HG03460 (cell line): ENCODE results near the gene NBAS.
"Not testable (repeated sequence)": the region's sequence is repeated elsewhere in the genome, so short reads cannot be mapped to it uniquely, and the experiment has no call there.

Experiments used
- ATAC-seq: cut with Tn5 transposase; IDR thresholded peaks from one replicate; pipeline ENCODE4 v1.9.1; 2021; ENCODE audit not compliant: unreplicated experiment

The NBAS gene

DNA sequence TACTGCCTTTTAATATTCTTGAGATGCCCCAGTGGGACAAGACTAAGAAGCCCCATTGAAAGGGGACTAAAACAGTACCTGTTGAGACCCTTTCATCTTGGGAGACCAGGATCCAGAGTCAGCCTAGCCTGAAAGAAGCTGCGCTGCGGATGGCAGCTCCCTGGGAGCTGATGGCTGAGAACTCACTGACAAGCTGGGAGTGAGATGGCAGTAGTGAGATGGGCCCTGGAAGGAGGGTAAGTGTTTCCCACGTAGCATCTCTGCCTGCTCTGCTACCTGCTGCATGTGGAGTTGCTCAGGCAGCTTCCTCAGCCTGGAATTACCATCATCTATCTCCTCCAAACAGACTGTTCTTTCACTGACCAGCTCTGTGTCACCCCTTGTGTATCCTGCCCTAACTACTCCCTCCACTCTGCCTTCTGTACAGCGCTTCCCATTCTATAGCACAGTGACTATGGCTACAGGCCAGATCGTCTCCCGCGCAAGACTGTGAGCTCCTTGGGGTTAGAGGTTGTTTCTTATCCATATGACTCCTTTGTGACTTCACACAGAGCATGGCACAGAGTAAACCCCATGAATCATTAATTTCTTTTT is 330.4 kb downstream of the NBAS start:
- no peak for ATAC-seq

DNA sequence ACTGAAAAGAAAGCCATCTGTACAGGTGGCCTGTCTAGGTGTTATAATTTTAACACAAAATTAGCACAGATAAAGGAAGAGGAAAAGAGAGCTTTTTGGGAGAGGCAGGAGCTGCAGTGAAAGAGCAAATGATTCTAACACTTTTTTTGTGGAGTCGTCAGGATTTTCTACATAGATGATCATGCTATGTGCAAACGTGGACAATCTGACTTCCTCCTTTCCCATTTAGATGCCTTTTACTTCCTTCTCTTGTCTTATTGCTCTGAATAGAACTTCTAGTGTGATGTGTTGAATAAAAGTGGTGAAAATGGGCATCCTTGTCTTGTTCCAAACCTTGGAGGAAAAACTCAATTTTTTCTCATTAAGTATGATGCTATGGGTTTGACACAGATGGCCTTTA is 334.5 kb downstream of the NBAS start:
- ATAC-seq = no peak

DNA sequence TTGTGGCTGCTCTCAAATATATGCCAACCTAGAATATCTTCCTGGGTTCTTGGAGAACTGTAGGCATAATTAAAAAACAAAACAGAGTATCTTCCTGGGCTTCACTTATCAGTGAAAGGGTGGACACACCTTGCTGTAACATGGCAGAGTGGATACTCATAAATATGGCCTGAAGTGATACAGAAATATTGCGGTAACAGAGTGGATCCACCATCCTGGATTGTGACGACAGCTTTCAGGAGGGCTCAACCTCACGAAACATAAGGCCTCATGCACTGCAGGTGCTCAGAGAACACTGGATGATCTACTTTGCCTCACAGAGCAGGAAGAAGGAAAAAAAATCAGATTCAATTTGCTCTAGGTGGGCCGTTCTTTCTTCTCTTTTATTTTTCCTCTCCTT is 336.0 kb downstream of the NBAS start:
- no peak for ATAC-seq

DNA sequence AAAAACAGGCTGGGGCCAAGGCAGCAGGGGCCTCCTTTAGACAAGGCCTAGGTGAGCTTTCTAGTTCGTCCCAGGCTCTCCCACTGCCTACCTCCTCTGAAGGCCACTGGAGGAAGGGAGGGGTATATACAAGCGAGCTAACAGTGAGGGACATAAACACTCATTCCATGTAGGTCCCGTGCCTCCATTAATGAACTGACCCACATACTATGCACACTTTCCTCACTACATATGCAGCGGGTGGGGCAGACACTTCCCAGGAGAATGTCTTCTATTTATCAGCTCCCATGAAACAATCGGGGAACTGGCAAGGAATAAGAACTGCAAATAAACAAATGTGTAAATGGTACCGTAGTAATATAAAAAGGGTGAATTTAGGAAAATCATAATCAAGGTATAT is 336.5 kb downstream of the NBAS start:
- ATAC-seq = no peak

GRCh38 chr2:15223887-15224286 is 337.2 kb downstream of the NBAS start:
- no peak for ATAC-seq

GRCh38 chr2:15222856-15223255 is 338.3 kb downstream of the NBAS start:
- ATAC-seq = no peak

GRCh38 chr2:15220603-15221002 is 340.5 kb downstream of the NBAS start:
- ATAC-seq = no peak

- ATAC-seq = no peak
Observed at GRCh38 chr2:15218423-15219086, 342.6 kb downstream of the NBAS start.

DNA sequence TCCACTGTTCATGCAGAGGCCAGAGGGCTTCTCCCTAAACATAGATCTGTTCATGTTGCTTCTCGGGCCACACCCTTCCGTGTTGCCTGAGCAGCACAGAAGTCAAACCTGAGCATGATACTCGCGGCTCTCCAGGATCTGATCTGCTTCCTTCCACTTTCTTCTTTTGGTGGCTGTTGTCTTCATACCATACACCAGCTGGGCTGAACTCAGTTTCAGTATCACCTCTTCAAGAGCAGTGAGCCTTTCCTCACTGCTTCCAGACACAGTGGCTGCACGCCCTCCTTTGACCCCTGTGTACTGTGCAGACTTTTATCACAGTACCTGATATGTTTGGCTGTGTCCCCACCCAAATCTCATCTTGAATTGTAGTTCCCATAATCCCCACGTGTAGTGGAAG is 348.9 kb downstream of the NBAS start:
- ATAC-seq = no peak

- not testable (repeated sequence) for ATAC-seq
Observed at GRCh38 chr2:15210542-15210941, 350.6 kb downstream of the NBAS start.

- no peak for ATAC-seq
Observed at GRCh38 chr2:15206419-15206818, 354.7 kb downstream of the NBAS start.

DNA sequence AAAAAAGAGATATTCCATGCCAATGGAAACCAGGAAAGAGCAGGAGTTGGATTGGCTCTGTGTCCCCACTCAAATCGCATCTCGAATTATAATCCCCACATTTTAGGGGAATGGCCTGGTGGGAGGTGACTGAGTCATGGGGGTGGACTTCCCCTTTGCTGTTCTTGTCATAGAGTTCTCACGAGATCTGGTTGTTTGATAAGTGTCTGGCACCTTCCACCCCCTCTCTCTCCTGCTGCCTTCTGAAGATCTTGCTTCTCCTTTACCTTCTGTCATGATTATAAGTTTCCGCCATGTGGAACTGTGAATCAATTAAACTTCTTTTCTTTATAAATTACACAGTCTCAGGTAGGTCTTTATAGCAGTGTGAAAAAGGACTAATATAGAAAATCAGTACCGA is 355.6 kb downstream of the NBAS start:
- ATAC-seq = no peak

DNA sequence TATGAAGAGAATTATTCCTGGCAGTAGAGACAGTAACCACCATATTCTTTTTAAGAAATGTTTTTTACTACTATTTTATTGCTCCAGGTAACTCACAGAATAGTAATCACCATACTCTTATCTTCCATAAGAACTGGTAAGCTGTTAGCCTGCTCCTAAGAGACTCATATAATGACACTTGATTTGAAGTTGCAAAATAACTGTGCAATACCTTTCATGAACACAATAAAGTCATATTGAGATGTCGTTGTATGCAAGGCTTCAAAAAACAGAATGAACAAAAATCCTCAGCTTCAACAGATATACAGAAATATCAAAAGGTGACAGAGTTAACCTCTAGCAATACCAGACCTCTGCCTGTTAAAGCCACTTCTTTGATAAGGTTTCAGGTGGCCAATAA is 360.1 kb downstream of the NBAS start:
- ATAC-seq = no peak

GRCh38 chr2:15200581-15200980 is 360.6 kb downstream of the NBAS start:
- ATAC-seq = no peak

GRCh38 chr2:15198051-15198450 is 363.1 kb downstream of the NBAS start:
- ATAC-seq = no peak

- no peak for ATAC-seq
Observed at GRCh38 chr2:15195813-15196212, 365.3 kb downstream of the NBAS start.

DNA sequence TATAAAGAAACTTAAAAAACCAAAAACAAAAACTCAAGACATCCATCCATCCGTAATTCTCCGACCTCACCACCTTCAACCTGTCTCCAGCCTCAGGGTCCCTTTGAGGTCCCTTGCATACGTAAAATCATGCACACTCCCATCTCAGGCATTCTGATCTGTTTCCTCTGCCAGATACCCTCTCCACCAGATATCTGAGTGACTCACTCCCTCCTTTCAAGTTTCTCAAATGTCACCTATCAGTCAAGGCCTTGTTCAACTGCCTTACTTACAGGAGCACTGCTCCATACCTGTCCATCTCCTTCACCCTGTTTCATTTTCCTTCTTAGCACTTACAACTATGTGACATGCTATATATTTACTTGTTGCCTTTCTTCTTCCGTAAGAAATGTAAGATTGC is 369.3 kb downstream of the NBAS start:
- ATAC-seq = no peak

- no peak for ATAC-seq
Observed at GRCh38 chr2:15189216-15189615, 371.9 kb downstream of the NBAS start.

DNA sequence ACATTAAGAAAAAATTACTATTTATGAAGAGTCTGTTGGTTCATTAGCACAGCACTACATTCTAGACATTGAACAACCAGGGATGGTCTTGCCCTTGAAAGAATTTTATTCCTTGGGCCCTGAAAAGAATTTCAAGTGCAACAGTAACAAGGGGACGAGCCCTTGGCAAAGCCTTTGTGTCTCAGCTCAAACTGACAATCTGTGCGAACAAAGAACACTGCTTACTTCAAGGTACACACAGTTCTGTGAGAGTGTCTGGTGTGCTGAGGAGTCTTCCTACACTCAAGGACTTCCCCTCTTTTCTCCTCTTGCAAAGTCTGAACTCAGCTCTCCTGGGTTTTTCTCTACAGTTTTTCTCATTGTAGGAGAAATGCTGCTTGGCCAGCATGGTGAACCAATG is 373.4 kb downstream of the NBAS start:
- no peak for ATAC-seq

DNA sequence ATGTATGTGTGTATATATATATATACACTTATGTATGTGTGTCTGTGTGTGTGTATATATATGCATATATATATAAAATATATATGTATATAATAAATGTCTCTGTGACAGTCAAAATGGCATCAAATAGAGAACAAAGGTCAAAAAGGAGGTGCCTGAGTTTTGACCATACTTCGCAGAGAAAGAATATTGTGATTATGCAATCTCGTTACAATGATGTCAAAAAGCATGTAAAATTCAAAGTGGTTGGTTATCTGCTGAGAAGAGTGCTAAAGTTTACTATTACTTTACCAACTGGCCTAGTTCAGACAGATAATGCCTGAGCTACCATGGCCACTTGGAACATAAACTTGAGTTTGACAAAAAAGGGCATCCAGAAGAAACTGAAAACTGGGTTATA is 375.0 kb downstream of the NBAS start:
- no peak for ATAC-seq

GRCh38 chr2:15184491-15184890 is 376.6 kb downstream of the NBAS start:
- ATAC-seq = no peak

DNA sequence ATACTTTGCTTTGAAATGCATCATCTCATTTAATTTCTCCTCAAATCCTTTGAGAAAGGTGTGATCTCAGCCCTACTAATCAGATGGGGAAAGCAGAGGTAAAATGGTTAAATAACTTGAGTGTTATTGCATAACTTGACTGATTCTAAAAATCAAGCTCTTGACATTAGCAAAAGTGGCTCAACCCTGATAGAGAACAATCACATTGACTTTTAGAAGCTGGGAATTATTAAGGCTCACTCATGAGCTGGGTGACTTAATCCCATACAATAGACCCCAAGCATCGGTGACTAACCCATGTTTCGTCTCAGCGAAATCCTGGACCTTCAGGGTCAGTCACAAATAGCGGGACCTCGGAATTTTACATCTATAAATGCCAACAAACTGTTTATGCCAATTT is 378.9 kb downstream of the NBAS start:
- ATAC-seq = no peak

DNA sequence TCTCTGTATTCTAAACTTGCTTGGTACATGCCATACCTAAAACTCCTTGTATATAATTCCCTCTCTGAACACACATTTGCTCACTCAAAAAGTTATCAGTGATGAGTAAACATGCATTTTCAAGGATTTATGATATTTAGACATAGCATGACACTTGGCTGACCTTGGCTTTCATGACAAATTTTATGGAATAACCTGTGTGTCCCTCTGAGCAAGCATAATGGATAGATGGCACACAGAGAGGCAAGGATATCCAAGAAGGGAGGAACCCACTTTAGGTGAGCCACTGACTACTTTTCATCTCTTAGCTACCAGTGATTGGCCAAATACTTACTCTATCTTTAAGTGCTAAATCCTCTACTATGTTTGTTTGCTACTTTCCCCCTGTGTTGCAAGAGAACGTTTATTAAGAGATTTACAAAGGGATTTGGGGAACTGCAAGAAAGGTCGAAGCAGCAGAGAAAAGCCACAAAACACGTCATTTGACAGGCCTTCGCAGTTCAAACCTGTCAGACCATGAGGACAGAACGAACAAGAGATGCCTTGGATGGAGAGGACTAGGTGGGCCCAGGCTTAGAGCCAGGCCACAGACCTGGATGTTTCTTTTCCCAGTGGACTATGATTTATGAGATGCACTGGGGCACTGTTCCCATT is 379.9 kb downstream of the NBAS start:
- no peak for ATAC-seq
